ENCODE data around the gene PTPRCAP. TPM values are rescaled to one million over a fixed set of nuclear protein-coding genes. Genes with fewer than 3 reads are reported as not detected.

The PTPRCAP gene
- total RNA-seq, 1 experiment from 2014 or later = 0.27 TPM

- POLR2A ChIA-PET = interaction anchor here (0.5 to 1.2 kb wide), 3 partner anchors 12 to 416 kb away, joined by 3 to 4 read pairs (median 3); partner anchors contain the start of gene PPP1CA
- Mint-ChIP-seq H3K9me3 (ENCODE audit: unreplicated experiment) (no peaks in the 10 kb centered on the region), H3K4me1 (ENCODE audit: low read depth, unreplicated experiment) (peaks cover 18% of the 10 kb centered on the region), H3K36me3 (ENCODE audit: insufficient read depth, unreplicated experiment) (peaks cover 6% of the 10 kb centered on the region), H3K27ac (ENCODE audit: unreplicated experiment) (no peak overlapping the region), H3K4me3 (ENCODE audit: unreplicated experiment) (no peak overlapping the region), H3K27me3 (ENCODE audit: insufficient read depth, unreplicated experiment) (no peaks in the 10 kb centered on the region)
- intact Hi-C loops (cut with micrococcal nuclease; ENCODE audit: unreplicated experiment) = no loop called here
- CTCF ChIA-PET = interaction anchor here (0.5 to 4.8 kb wide), 2 partner anchors 12 to 40 kb away, joined by 9 to 27 read pairs; partner anchors contain the start of genes CLCF1 and PPP1CA
- no TSS peak for BruUV-seq (replicated peaks)
- Histone ChIP-seq H3K9me3 (no peaks in the 10 kb centered on the region), H3K4me3 (ENCODE audit: low read depth, low read length) (no peak overlapping the region), H3K4me1 (peaks cover 4% of the 10 kb centered on the region; the same call in 1 of the 2 replicates), H3K27me3 (replicated peaks; ENCODE audit: control insufficient read depth, insufficient read depth, low read length) (no peaks in the 10 kb centered on the region), H3K36me3 (ENCODE audit: control insufficient read depth, insufficient read depth, low read length) (no peaks in the 10 kb centered on the region)
- no peak for DNase-seq
- no peak for TF ChIP-seq CTCF (IDR thresholded peaks at IDR 0.05; ENCODE audit: insufficient read depth in 1 of 2, low read depth in 1 of 2, low read length in 1 of 2, severe bottlenecking in 1 of 2, unreplicated experiment in 1 of 2)
Measured at GRCh38 chr11:67413266-67413849, 24.1 kb downstream of the PTPRCAP start.

GRCh38 chr11:67412495-67413179, 24.8 kb downstream of the PTPRCAP start:
- H3K9me3 Mint-ChIP-seq (ENCODE audit: unreplicated experiment) = no peaks in the 10 kb centered on the region
- H3K4me1 ChIP-seq = peaks cover 4% of the 10 kb centered on the region; the same call in 1 of the 2 replicates
- no peak overlapping the region for H3K27ac Mint-ChIP-seq (ENCODE audit: unreplicated experiment)
- intact Hi-C loops (cut with micrococcal nuclease; ENCODE audit: unreplicated experiment) = loop anchor here (1.0 kb wide), 1 partner anchor 9 kb away; no protein-coding TSS in a partner anchor
- H3K36me3 ChIP-seq (ENCODE audit: control insufficient read depth, insufficient read depth, low read length) = no peaks in the 10 kb centered on the region
- H3K36me3 Mint-ChIP-seq (ENCODE audit: insufficient read depth, unreplicated experiment) = peaks cover 6% of the 10 kb centered on the region
- DNase-seq = no peak
- CTCF ChIA-PET = interaction anchor here (0.5 to 4.8 kb wide), 2 partner anchors 12 to 39 kb away, joined by 9 to 27 read pairs; partner anchors contain the start of genes CLCF1 and PPP1CA
- TF ChIP-seq CTCF (IDR thresholded peaks at IDR 0.05; ENCODE audit: insufficient read depth in 1 of 2, low read depth in 1 of 2, low read length in 1 of 2, severe bottlenecking in 1 of 2, unreplicated experiment in 1 of 2) = no peak
- POLR2A ChIA-PET = interaction anchor here (0.5 to 1.2 kb wide), 3 partner anchors 11 to 416 kb away, joined by 3 to 4 read pairs (median 3); partner anchors contain the start of gene PPP1CA
- H3K4me3 Mint-ChIP-seq (ENCODE audit: unreplicated experiment) = no peak overlapping the region
- H3K9me3 ChIP-seq = no peaks in the 10 kb centered on the region
- H3K4me1 Mint-ChIP-seq (ENCODE audit: low read depth, unreplicated experiment) = peaks cover 18% of the 10 kb centered on the region
- H3K27me3 Mint-ChIP-seq (ENCODE audit: insufficient read depth, unreplicated experiment) = no peaks in the 10 kb centered on the region
- no TSS peak for BruUV-seq (replicated peaks)
- no peak overlapping the region for H3K4me3 ChIP-seq (ENCODE audit: low read depth, low read length)
- H3K27me3 ChIP-seq (replicated peaks; ENCODE audit: control insufficient read depth, insufficient read depth, low read length) = no peaks in the 10 kb centered on the region

- Mint-ChIP-seq H3K27me3 (ENCODE audit: insufficient read depth, unreplicated experiment) (no peaks in the 10 kb centered on the region), H3K36me3 (ENCODE audit: insufficient read depth, unreplicated experiment) (peaks cover 6% of the 10 kb centered on the region), H3K4me3 (ENCODE audit: unreplicated experiment) (no peak overlapping the region), H3K27ac (ENCODE audit: unreplicated experiment) (no peak overlapping the region), H3K4me1 (ENCODE audit: low read depth, unreplicated experiment) (peaks cover 18% of the 10 kb centered on the region), H3K9me3 (ENCODE audit: unreplicated experiment) (no peaks in the 10 kb centered on the region)
- DNase-seq = no peak
- Histone ChIP-seq H3K36me3 (ENCODE audit: control insufficient read depth, insufficient read depth, low read length) (no peaks in the 10 kb centered on the region), H3K9me3 (no peaks in the 10 kb centered on the region), H3K4me1 (peaks cover 4% of the 10 kb centered on the region; the same call in 1 of the 2 replicates), H3K27me3 (replicated peaks; ENCODE audit: control insufficient read depth, insufficient read depth, low read length) (no peaks in the 10 kb centered on the region), H3K4me3 (ENCODE audit: low read depth, low read length) (no peak overlapping the region)
- intact Hi-C loops (cut with micrococcal nuclease; ENCODE audit: unreplicated experiment) = loop anchor here (1.0 kb wide), 1 partner anchor 10 kb away; no protein-coding TSS in a partner anchor
- no peak for TF ChIP-seq CTCF (IDR thresholded peaks at IDR 0.05; ENCODE audit: insufficient read depth in 1 of 2, low read depth in 1 of 2, low read length in 1 of 2, severe bottlenecking in 1 of 2, unreplicated experiment in 1 of 2)
- BruUV-seq (replicated peaks) = no TSS peak
- ChIA-PET POLR2A (interaction anchor here (0.6 kb wide), 1 partner anchor 10 kb away, joined by 5 read pairs; no protein-coding TSS in a partner anchor), CTCF (interaction anchor here (4.8 kb wide), 1 partner anchor 11 kb away, joined by 27 read pairs; the partner anchor contains the start of gene PPP1CA)
Measured at GRCh38 chr11:67411785-67412152, 25.7 kb downstream of the PTPRCAP start.
